ENCODE measurements around the gene GALK2. TPM values are rescaled to one million over a fixed set of nuclear protein-coding genes. Genes with fewer than 3 reads are reported as not detected.

The GALK2 gene
- total and polyA plus RNA-seq, 2 donors (not counting 1 experiment from before 2014, with no cell fraction given) = 11.2 to 23.1 TPM

- peaks cover 4 to 9% of the 10 kb centered on the region in 2 experiments for H3K36me3 ChIP-seq (replicated peaks in 1 of 2; ENCODE audit: control extremely low read depth in 1 of 2, control insufficient read depth in 1 of 2, extremely low read depth in 1 of 2, insufficient read depth in 2 of 2, low read length in 1 of 2)
- Mint-ChIP-seq H3K4me3 (no peak overlapping the region), H3K4me1 (peaks cover 4% of the 10 kb centered on the region), H3K9me3 (ENCODE audit: insufficient read depth) (peaks cover 2% of the 10 kb centered on the region), H3K27ac (no peak overlapping the region), H3K27me3 (no peaks in the 10 kb centered on the region)
- DNase-seq (no peak), ATAC-seq (ENCODE audit: low read depth) (no peak)
- no CpG with 5 or more reads among the region's 1 CpG for WGBS (ENCODE audit: insufficient coverage)
- intact Hi-C loops (cut with micrococcal nuclease) = no loop called here
- H4K20me1 ChIP-seq (ENCODE audit: control insufficient read depth, insufficient read depth, low read length, poor library complexity, severe bottlenecking) = peaks cover 3% of the 10 kb centered on the region
- no peaks in the 10 kb centered on the region for H3K4me1 ChIP-seq (ENCODE audit: control insufficient read depth in 2 of 2, insufficient read depth in 2 of 2, low read length in 2 of 2)
- H3K27me3 ChIP-seq (replicated peaks in 1 of 4; ENCODE audit: control extremely low read depth in 1 of 4, control insufficient read depth in 3 of 4, insufficient read depth in 4 of 4, low read length in 3 of 4) = no peaks in the 10 kb centered on the region
- H2AFZ ChIP-seq (ENCODE audit: insufficient read depth, low read depth, low read length, poor library complexity, severe bottlenecking) = no peak overlapping the region
- H3K9me3 ChIP-seq (ENCODE audit: control extremely low read depth in 1 of 3, control insufficient read depth in 2 of 3, insufficient read depth in 1 of 3, low read length in 2 of 3) = peaks cover 0 to 3% (median 0%) of the 10 kb centered on the region in 3 donors
- no peaks in the 10 kb centered on the region for H3K79me2 ChIP-seq (ENCODE audit: control insufficient read depth, insufficient read depth, low read length)
- no peak for TF ChIP-seq EZH2 (IDR thresholded peaks at IDR 0.05; ENCODE audit: borderline replicate concordance, insufficient read depth, low read depth, low read length, poor library complexity, severe bottlenecking)
- TF ChIP-seq, protein P1, sequence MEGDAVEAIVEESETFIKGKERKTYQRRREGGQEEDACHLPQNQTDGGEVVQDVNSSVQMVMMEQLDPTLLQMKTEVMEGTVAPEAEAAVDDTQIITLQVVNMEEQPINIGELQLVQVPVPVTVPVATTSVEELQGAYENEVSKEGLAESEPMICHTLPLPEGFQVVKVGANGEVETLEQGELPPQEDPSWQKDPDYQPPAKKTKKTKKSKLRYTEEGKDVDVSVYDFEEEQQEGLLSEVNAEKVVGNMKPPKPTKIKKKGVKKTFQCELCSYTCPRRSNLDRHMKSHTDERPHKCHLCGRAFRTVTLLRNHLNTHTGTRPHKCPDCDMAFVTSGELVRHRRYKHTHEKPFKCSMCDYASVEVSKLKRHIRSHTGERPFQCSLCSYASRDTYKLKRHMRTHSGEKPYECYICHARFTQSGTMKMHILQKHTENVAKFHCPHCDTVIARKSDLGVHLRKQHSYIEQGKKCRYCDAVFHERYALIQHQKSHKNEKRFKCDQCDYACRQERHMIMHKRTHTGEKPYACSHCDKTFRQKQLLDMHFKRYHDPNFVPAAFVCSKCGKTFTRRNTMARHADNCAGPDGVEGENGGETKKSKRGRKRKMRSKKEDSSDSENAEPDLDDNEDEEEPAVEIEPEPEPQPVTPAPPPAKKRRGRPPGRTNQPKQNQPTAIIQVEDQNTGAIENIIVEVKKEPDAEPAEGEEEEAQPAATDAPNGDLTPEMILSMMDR (IDR thresholded peaks at IDR 0.05) = no peak
- no peak overlapping the region for H3K9ac ChIP-seq (ENCODE audit: low read length)
- POLR2A ChIA-PET = no interaction called here
- no peak overlapping the region for H3K4me2 ChIP-seq (replicated peaks; ENCODE audit: low read depth, low read length, poor library complexity, severe bottlenecking)
- no peak overlapping the region for H3K4me3 ChIP-seq (ENCODE audit: control extremely low read depth in 1 of 5, extremely low read depth in 1 of 5, insufficient read depth in 1 of 5, low read depth in 2 of 5, low read length in 4 of 5)
- H3K27ac ChIP-seq (ENCODE audit: low read length in 2 of 2) = no peak overlapping the region
- CTCF ChIA-PET = no interaction called here
Observed at GRCh38 chr15:49314716-49315115, 144.7 kb downstream of the GALK2 start.

DNA sequence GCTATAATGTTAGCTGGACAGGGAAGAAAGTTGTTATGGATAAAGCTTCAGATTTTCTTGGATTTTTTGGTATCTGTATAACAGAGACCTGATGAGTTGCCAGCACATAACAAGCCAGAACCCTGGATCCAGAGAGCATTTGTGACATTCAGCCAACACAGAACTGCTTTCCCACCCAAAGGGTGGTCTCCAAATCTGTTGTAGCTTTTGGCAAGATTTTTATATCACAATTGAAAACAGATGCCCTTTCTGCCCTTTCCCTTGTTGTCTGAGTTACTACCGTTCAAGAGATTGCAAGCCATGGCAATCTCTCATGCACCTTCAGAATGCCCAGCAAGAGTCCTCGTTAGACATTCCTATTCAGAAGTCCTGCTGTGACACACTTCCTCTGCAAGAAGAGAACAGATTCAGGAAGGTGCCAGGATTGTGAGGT lies 145.4 kb downstream of the GALK2 start:
- CTCF ChIA-PET = no interaction called here
- Mint-ChIP-seq H3K27ac (no peak overlapping the region), H3K4me1 (peaks cover 3% of the 10 kb centered on the region), H3K4me3 (no peak overlapping the region), H3K9me3 (ENCODE audit: insufficient read depth) (peaks cover 2% of the 10 kb centered on the region), H3K27me3 (no peaks in the 10 kb centered on the region)
- Histone ChIP-seq H3K27me3 (replicated peaks in 1 of 4; ENCODE audit: control extremely low read depth in 1 of 4, control insufficient read depth in 3 of 4, insufficient read depth in 4 of 4, low read length in 3 of 4) (no peaks in the 10 kb centered on the region), H2AFZ (ENCODE audit: insufficient read depth, low read depth, low read length, poor library complexity, severe bottlenecking) (no peak overlapping the region), H3K4me1 (ENCODE audit: control insufficient read depth in 2 of 2, insufficient read depth in 2 of 2, low read length in 2 of 2) (no peaks in the 10 kb centered on the region), H3K9ac (ENCODE audit: low read length) (no peak overlapping the region), H3K79me2 (ENCODE audit: control insufficient read depth, insufficient read depth, low read length) (no peaks in the 10 kb centered on the region), H4K20me1 (ENCODE audit: control insufficient read depth, insufficient read depth, low read length, poor library complexity, severe bottlenecking) (peaks cover 3% of the 10 kb centered on the region), H3K4me3 (ENCODE audit: control extremely low read depth in 1 of 5, extremely low read depth in 1 of 5, insufficient read depth in 1 of 5, low read depth in 2 of 5, low read length in 4 of 5) (no peak overlapping the region), H3K36me3 (replicated peaks in 1 of 2; ENCODE audit: control extremely low read depth in 1 of 2, control insufficient read depth in 1 of 2, extremely low read depth in 1 of 2, insufficient read depth in 2 of 2, low read length in 1 of 2) (peaks cover 6 to 14% of the 10 kb centered on the region in 2 experiments), H3K9me3 (ENCODE audit: control extremely low read depth in 1 of 3, control insufficient read depth in 2 of 3, insufficient read depth in 1 of 3, low read length in 2 of 3) (peaks cover 0 to 3% (median 0%) of the 10 kb centered on the region in 3 donors), H3K4me2 (replicated peaks; ENCODE audit: low read depth, low read length, poor library complexity, severe bottlenecking) (no peak overlapping the region), H3K27ac (ENCODE audit: low read length in 2 of 2) (no peak overlapping the region)
- DNase-seq (no peak), ATAC-seq (ENCODE audit: low read depth) (no peak)
- intact Hi-C loops (cut with micrococcal nuclease) = no loop called here
- 83% methylated on average over 1 of the region's 2 CpGs for WGBS (ENCODE audit: insufficient coverage)
- TF ChIP-seq EZH2 (IDR thresholded peaks at IDR 0.05; ENCODE audit: borderline replicate concordance, insufficient read depth, low read depth, low read length, poor library complexity, severe bottlenecking) = no peak
- TF ChIP-seq, protein P1 (IDR thresholded peaks at IDR 0.05) = no peak
- POLR2A ChIA-PET = no interaction called here
